ENCODE measurements around the gene CNTNAP5.

CNTNAP5 gene

GRCh38 chr2:124911560-124911959 lies 886.5 kb downstream of the CNTNAP5 start:
- no peak for DNase-seq (ENCODE audit: low spot score)

- no peak for DNase-seq (ENCODE audit: low spot score)
Observed at GRCh38 chr2:124913868-124914267, 888.8 kb downstream of the CNTNAP5 start.

GRCh38 chr2:124915567-124915966 lies 890.5 kb downstream of the CNTNAP5 start:
- DNase-seq (ENCODE audit: low spot score), result no peak

- no peak for DNase-seq (ENCODE audit: low spot score)
Observed at GRCh38 chr2:124919296-124919695, 894.2 kb downstream of the CNTNAP5 start.

GRCh38 chr2:124920448-124920847 lies 895.4 kb downstream of the CNTNAP5 start:
- no peak for DNase-seq (ENCODE audit: low spot score)

- DNase-seq (ENCODE audit: low spot score), result no peak
Observed at GRCh38 chr2:124921191-124921590, 896.1 kb downstream of the CNTNAP5 start.

GRCh38 chr2:124923097-124923496 lies 898.0 kb downstream of the CNTNAP5 start:
- no peak for DNase-seq (ENCODE audit: low spot score)

- DNase-seq (ENCODE audit: low spot score), result no peak
Observed at GRCh38 chr2:124933883-124934282, 908.8 kb downstream of the CNTNAP5 start.

- DNase-seq (ENCODE audit: low spot score), result no peak
Observed at GRCh38 chr2:124953921-124954320, 928.8 kb downstream of the CNTNAP5 start.

- DNase-seq (ENCODE audit: low spot score), result no peak
Observed at GRCh38 chr2:124959581-124959980, 934.5 kb downstream of the CNTNAP5 start.

GRCh38 chr2:124961132-124961531 lies 936.0 kb downstream of the CNTNAP5 start:
- DNase-seq (ENCODE audit: low spot score), result no peak

All from hematopoietic multipotent progenitor cell treated with erythropoietin and hydrocortisone succinate and interleukin-3 and kit ligand, for 17 days (in vitro differentiated cells).